Measurements from ENCODE around the gene PODXL2. TPM values are rescaled to one million over a fixed set of nuclear protein-coding genes. Genes with fewer than 3 reads are reported as not detected.
A peak's percentile ranks its signal among the peaks of the same experiment; 100 is the strongest.

Gene PODXL2
- total and polyA plus RNA-seq, 2 of the 8 experiments (the other 6 are each of a cell fraction or from before 2014, with no cell fraction given): 27.6 to 31.6 TPM

GRCh38 chr3:127722091-127722784, 93.3 kb downstream of the PODXL2 start (continued):
- no peak for TF ChIP-seq HDAC6 (IDR thresholded peaks at IDR 0.05; ENCODE audit: low read depth, low read length)
- no peak for TF ChIP-seq CEBPB (IDR thresholded peaks at IDR 0.05; ENCODE audit: low read depth, low read length)
- TF ChIP-seq MAFK (IDR thresholded peaks at IDR 0.05; ENCODE audit: low read depth, low read length): no peak
- no peak for TF ChIP-seq KDM5A (IDR thresholded peaks at IDR 0.05; ENCODE audit: low read length)
- TF ChIP-seq SP2 (IDR thresholded peaks at IDR 0.05; ENCODE audit: low read length): no peak

Small RNA genes within 50 kb of the gene (microRNA-seq; reads per million reads assigned to microRNA genes)
- 0 to 0.20 reads per million in 2 experiments for gene MIR7976 (ENCODE audit: borderline microRNAs expressed in 2 of 2, borderline number of aligned reads in 2 of 2, borderline replicate concordance in 1 of 2)

Small RNA genes within 50 kb of the gene (small RNA-seq; reads per million reads assigned to genes)
- gene MIR7976 (ENCODE audit: insufficient read depth): 3.8 reads per million, percentile 49 among the genes with 10 or more reads in this experiment

Other genes with a start within 250 kb of the PODXL2 start
- 17.9 and 18.8 TPM in 2 replicates for gene TPRA1, start 38.5 kb upstream of the PODXL2 start, total RNA-seq (2021; fragmentation: NEBNext Ultra II Directional; extraction: Animal tissue kit (Norgen Biotek cat#: 25700))
- gene TPRA1, start 38.5 kb upstream of the PODXL2 start, polyA plus RNA-seq (2011; rRNA removed): 38.5 and 40.4 TPM in 2 replicates
- gene MCM2, start 30.8 kb upstream of the PODXL2 start, total RNA-seq (2021; fragmentation: NEBNext Ultra II Directional; extraction: Animal tissue kit (Norgen Biotek cat#: 25700)): 147 and 152 TPM in 2 replicates
- gene MCM2, start 30.8 kb upstream of the PODXL2 start, polyA plus RNA-seq (2011; rRNA removed): 198 and 219 TPM in 2 replicates
- 7.0 and 9.4 TPM in 2 replicates for gene ABTB1, start 43.8 kb downstream of the PODXL2 start, total RNA-seq (2021; fragmentation: NEBNext Ultra II Directional; extraction: Animal tissue kit (Norgen Biotek cat#: 25700))
- gene ABTB1, start 43.8 kb downstream of the PODXL2 start, polyA plus RNA-seq (2011; rRNA removed): 7.1 and 12.8 TPM in 2 replicates
- 0.34 and 0.75 TPM in 2 replicates for gene MGLL, start 193.3 kb downstream of the PODXL2 start, total RNA-seq (2021; fragmentation: NEBNext Ultra II Directional; extraction: Animal tissue kit (Norgen Biotek cat#: 25700))
- 0.05 and 0.24 TPM in 2 replicates for gene MGLL, start 193.3 kb downstream of the PODXL2 start, polyA plus RNA-seq (2011; rRNA removed)

Measured in H1 (cell line).